ENCODE results near the gene NFATC1. TPM values are rescaled to one million over a fixed set of nuclear protein-coding genes. Genes with fewer than 3 reads are reported as not detected.
A peak's percentile ranks its signal among the peaks of the same experiment; 100 is the strongest.

NFATC1 gene
- total RNA-seq, 6 donors from 2014 or later, result 13.6 to 39.5 (median 20.3) TPM

DNA sequence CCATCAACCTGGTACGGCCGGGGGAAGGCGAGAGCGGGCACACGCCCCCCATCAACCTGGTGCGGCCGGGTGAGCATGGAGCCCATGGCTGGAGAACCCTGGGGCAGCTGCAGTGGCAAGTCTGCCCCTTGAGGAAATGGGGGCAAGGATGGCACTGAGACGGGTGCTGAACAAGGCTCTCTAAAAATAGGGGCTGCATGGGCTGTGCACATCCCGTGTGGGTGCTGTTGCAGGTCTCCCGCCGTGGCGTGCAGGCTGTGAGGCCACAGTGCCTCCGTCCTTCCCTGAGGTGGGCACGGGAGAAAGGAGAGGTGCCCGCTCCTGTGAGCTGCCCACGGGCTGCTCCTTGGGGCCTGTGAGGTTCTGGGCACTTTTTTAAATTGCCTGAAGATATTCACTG, 99.2 kb downstream of the NFATC1 start:
- DNase-seq, result peak in 1 of 2 donors; percentile 14

DNA sequence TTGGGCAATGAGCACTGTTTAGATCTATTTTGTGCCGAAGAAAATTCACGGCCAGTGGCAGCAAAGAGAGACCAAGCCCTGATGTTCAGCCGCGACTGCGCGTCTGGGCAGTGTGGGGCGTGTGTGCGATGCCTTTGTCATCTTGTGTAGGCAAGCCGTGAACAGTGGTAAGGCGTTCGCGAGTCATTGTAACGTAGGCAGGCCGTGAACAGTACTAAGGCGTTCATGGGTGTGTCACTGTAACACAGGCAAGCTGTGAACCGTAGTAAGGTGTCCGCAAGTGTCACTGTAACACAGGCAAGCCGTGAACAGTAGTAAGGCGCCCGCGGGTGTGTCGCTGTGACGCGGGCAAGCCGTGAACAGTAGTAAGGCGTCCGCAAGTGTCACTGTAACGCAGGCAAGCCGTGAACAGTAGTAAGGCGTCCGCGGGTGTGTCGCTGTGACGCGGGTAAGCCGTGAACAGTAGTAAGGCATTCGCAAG, 99.9 kb downstream of the NFATC1 start:
- DNase-seq (peak in 1 of 2 donors; percentile 14), ATAC-seq (ENCODE audit: low FRiP score in 2 of 2) (no peak)
- no peaks in the 10 kb centered on the region for H3K4me1 ChIP-seq
- 94 to 95% methylated on average over 37 of the region's 37 CpGs for WGBS, 2 donors
- TF ChIP-seq POLR2AphosphoS5 (IDR thresholded peaks at IDR 0.05) (no peak), EP300 (IDR thresholded peaks at IDR 0.05) (no peak)
- TF ChIP-seq, protein P1, sequence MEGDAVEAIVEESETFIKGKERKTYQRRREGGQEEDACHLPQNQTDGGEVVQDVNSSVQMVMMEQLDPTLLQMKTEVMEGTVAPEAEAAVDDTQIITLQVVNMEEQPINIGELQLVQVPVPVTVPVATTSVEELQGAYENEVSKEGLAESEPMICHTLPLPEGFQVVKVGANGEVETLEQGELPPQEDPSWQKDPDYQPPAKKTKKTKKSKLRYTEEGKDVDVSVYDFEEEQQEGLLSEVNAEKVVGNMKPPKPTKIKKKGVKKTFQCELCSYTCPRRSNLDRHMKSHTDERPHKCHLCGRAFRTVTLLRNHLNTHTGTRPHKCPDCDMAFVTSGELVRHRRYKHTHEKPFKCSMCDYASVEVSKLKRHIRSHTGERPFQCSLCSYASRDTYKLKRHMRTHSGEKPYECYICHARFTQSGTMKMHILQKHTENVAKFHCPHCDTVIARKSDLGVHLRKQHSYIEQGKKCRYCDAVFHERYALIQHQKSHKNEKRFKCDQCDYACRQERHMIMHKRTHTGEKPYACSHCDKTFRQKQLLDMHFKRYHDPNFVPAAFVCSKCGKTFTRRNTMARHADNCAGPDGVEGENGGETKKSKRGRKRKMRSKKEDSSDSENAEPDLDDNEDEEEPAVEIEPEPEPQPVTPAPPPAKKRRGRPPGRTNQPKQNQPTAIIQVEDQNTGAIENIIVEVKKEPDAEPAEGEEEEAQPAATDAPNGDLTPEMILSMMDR (IDR thresholded peaks at IDR 0.05), result no peak
- no peaks in the 10 kb centered on the region for H3K27me3 ChIP-seq
- H3K27ac ChIP-seq, result no peak overlapping the region
- no peak overlapping the region for H3K4me3 ChIP-seq
- peaks cover 5 to 17% (median 10%) of the 10 kb centered on the region in 4 donors for H3K9me3 ChIP-seq
- peaks cover 0 to 24% (median 7%) of the 10 kb centered on the region in 4 donors for H3K36me3 ChIP-seq

More for the DNA sequence above, 99.2 kb downstream of the NFATC1 start:
- WGBS, 2 donors, result 95 to 100% methylated on average over 5 to 16 of the region's 16 CpGs
- Histone ChIP-seq H3K4me3 (no peak overlapping the region), H3K4me1 (no peaks in the 10 kb centered on the region), H3K9me3 (peaks cover 5 to 17% (median 10%) of the 10 kb centered on the region in 4 donors), H3K27ac (no peak overlapping the region), H3K27me3 (no peaks in the 10 kb centered on the region), H3K36me3 (peaks cover 0 to 24% (median 7%) of the 10 kb centered on the region in 4 donors)
- ATAC-seq (ENCODE audit: low FRiP score in 2 of 2), result no peak
- TF ChIP-seq EP300 (IDR thresholded peaks at IDR 0.05), result no peak

GRCh38 chr18:79496237-79496977, 100.7 kb downstream of the NFATC1 start:
- Histone ChIP-seq H3K9me3 (peaks cover 5 to 17% (median 10%) of the 10 kb centered on the region in 4 donors), H3K27me3 (no peaks in the 10 kb centered on the region), H3K36me3 (peaks cover 0 to 22% (median 7%) of the 10 kb centered on the region in 4 donors), H3K4me3 (no peak overlapping the region), H3K4me1 (no peaks in the 10 kb centered on the region), H3K27ac (no peak overlapping the region)
- DNase-seq (peak; percentile 21 to 61), ATAC-seq (ENCODE audit: low FRiP score in 2 of 2) (peak in 1 of 2 donors; percentile 17)
- 94% methylated on average over 25 to 32 of the region's 32 CpGs for WGBS, 2 donors
- no peak for TF ChIP-seq POLR2A (IDR thresholded peaks at IDR 0.05)
- no peak for TF ChIP-seq POLR2AphosphoS5 (IDR thresholded peaks at IDR 0.05)
- TF ChIP-seq, protein P1 (IDR thresholded peaks at IDR 0.05), result no peak
- no peak for TF ChIP-seq EP300 (IDR thresholded peaks at IDR 0.05)

- Histone ChIP-seq H3K27me3 (no peaks in the 10 kb centered on the region), H3K4me1 (no peaks in the 10 kb centered on the region), H3K4me3 (no peak overlapping the region), H3K9me3 (peaks cover 5 to 17% (median 10%) of the 10 kb centered on the region in 4 donors), H3K27ac (no peak overlapping the region), H3K36me3 (peaks cover 0 to 18% (median 7%) of the 10 kb centered on the region in 4 donors)
- WGBS, 2 donors, result 73% methylated on average over 13 to 22 of the region's 22 CpGs
- TF ChIP-seq EP300 (IDR thresholded peaks at IDR 0.05) (no peak), POLR2AphosphoS5 (IDR thresholded peaks at IDR 0.05) (no peak), POLR2A (IDR thresholded peaks at IDR 0.05) (no peak)
- TF ChIP-seq, protein P1 (IDR thresholded peaks at IDR 0.05), result no peak
- peak; percentile 16 to 77 for DNase-seq
- ATAC-seq (ENCODE audit: low FRiP score in 2 of 2), result no peak
These were observed 101.4 kb downstream of the NFATC1 start for GRCh38 chr18:79496978-79497637.

DNA sequence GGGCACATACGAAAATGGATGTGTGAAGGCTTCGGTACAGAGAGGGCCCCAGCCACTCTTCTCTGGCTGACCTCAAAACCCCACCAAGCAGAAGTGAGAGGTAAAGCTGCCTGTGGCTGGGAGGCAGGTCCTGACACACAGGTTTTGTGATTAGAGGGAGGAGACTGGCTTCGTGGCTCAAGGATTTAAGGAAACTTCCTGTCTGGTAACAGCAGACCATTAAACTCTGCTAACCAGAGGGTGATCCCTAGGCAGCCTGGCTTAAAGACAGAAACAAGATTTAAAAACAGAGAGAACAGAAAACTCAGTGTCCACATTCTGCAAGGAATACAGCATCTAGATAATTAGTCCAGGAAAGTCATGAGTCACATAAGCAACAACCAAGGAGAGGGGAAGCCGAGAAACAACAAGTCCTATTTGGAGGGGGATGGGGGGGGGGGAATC, 101.9 kb downstream of the NFATC1 start:
- no peak overlapping the region for H3K4me3 ChIP-seq
- no peaks in the 10 kb centered on the region for H3K4me1 ChIP-seq
- no peak overlapping the region for H3K27ac ChIP-seq
- peaks cover 0 to 18% (median 7%) of the 10 kb centered on the region in 4 donors for H3K36me3 ChIP-seq
- DNase-seq, result no peak
- WGBS, 2 donors, result 75 to 89% methylated on average over 4 of the region's 4 CpGs
- no peaks in the 10 kb centered on the region for H3K27me3 ChIP-seq
- no peak for ATAC-seq (ENCODE audit: low FRiP score in 2 of 2)
- TF ChIP-seq POLR2A (IDR thresholded peaks at IDR 0.05), result no peak
- TF ChIP-seq EP300 (IDR thresholded peaks at IDR 0.05), result no peak
- TF ChIP-seq, protein P1 (IDR thresholded peaks at IDR 0.05), result no peak
- no peak for TF ChIP-seq POLR2AphosphoS5 (IDR thresholded peaks at IDR 0.05)
- H3K9me3 ChIP-seq, result peaks cover 5 to 17% (median 10%) of the 10 kb centered on the region in 4 donors
